Bronchial epithelial cell (primary cell): ENCODE measurements around the gene ADGRG7. TPM values are rescaled to one million over a fixed set of nuclear protein-coding genes. Genes with fewer than 3 reads are reported as not detected.

Experiments
- DNase-seq: peaks from one replicate; pipeline ENCODE4 v3.0.0-alpha.2; 2010; ENCODE audit warnings: low read depth
- FAIRE-seq: peaks from 2 replicates; lab custom pipeline; 2011; peaks lifted over from hg19 to GRCh38; lab: Jason Lieb, UNC
- H3K27me3 ChIP-seq: 2 replicates; pipeline ENCODE4 v1.5.1; 2011; ENCODE audit warnings: low read length; ENCODE audit not compliant: control insufficient read depth, insufficient read depth
- H3K36me3 ChIP-seq: 2 replicates; pipeline ENCODE4 v1.5.1; 2011; ENCODE audit warnings: low read length; ENCODE audit not compliant: control insufficient read depth, insufficient read depth
- H3K4me3 ChIP-seq: 2 replicates; pipeline ENCODE4 v1.5.1; 2011; ENCODE audit warnings: mild to moderate bottlenecking, low read depth, low read length, control low read depth
- CTCF ChIP-seq: IDR thresholded peaks from 2 replicates; pipeline ENCODE4 v1.5.1; 2011; ENCODE audit warnings: mild to moderate bottlenecking, moderate library complexity, low read length, control low read depth, inconsistent platforms; ENCODE audit not compliant: insufficient read depth, severe bottlenecking
- total RNA-seq: library from RNA; depleted of rRNA; stranded (reverse); fragments of >200 nt; gene quantifications from 2 replicates; pipeline ENCODE4 v1.2.1, GENCODE V29; 2014

Gene ADGRG7
- total RNA-seq, 1 donor from 2014 or later = under 0.01 TPM

- FAIRE-seq (no peak), DNase-seq (no peak)
- H3K36me3 ChIP-seq = peaks cover 5% of the 10 kb centered on the region
- H3K4me3 ChIP-seq = no peak overlapping the region
- no peaks in the 10 kb centered on the region for H3K27me3 ChIP-seq
- TF ChIP-seq CTCF = no peak
Measured at GRCh38 chr3:100730524-100730923, 121.1 kb downstream of the ADGRG7 start.

- Histone ChIP-seq H3K27me3 (no peaks in the 10 kb centered on the region), H3K4me3 (no peak overlapping the region), H3K36me3 (peaks cover 2% of the 10 kb centered on the region)
- FAIRE-seq (no peak), DNase-seq (no peak)
- TF ChIP-seq CTCF = no peak
Measured at GRCh38 chr3:100732435-100732834, 123.0 kb downstream of the ADGRG7 start.

GRCh38 chr3:100737334-100737733, 127.9 kb downstream of the ADGRG7 start:
- TF ChIP-seq CTCF = peak; percentile 19
- no peak for FAIRE-seq
- no peaks in the 10 kb centered on the region for H3K27me3 ChIP-seq
- peaks cover 7% of the 10 kb centered on the region for H3K36me3 ChIP-seq
- H3K4me3 ChIP-seq = no peak overlapping the region
- peak; percentile 51 for DNase-seq

GRCh38 chr3:100740207-100740606, 130.8 kb downstream of the ADGRG7 start:
- H3K36me3 ChIP-seq = peaks cover 6% of the 10 kb centered on the region
- no peak overlapping the region for H3K4me3 ChIP-seq
- no peaks in the 10 kb centered on the region for H3K27me3 ChIP-seq
- FAIRE-seq (no peak), DNase-seq (no peak)
- no peak for TF ChIP-seq CTCF

GRCh38 chr3:100743535-100743934, 134.1 kb downstream of the ADGRG7 start:
- H3K36me3 ChIP-seq = peaks cover 12% of the 10 kb centered on the region
- H3K27me3 ChIP-seq = no peaks in the 10 kb centered on the region
- DNase-seq (no peak), FAIRE-seq (no peak)
- no peak overlapping the region for H3K4me3 ChIP-seq
- no peak for TF ChIP-seq CTCF

- no peaks in the 10 kb centered on the region for H3K27me3 ChIP-seq
- H3K36me3 ChIP-seq = peaks cover 12% of the 10 kb centered on the region
- TF ChIP-seq CTCF = no peak
- DNase-seq = no peak
- FAIRE-seq = no peak
- no peak overlapping the region for H3K4me3 ChIP-seq
Measured at GRCh38 chr3:100744671-100745070, 135.3 kb downstream of the ADGRG7 start.
